ENCODE results near the gene RAPGEF1. TPM values are rescaled to one million over a fixed set of nuclear protein-coding genes. Genes with fewer than 3 reads are reported as not detected.

The RAPGEF1 gene
- total RNA-seq, 1 donor from 2014 or later: 146 TPM

DNA sequence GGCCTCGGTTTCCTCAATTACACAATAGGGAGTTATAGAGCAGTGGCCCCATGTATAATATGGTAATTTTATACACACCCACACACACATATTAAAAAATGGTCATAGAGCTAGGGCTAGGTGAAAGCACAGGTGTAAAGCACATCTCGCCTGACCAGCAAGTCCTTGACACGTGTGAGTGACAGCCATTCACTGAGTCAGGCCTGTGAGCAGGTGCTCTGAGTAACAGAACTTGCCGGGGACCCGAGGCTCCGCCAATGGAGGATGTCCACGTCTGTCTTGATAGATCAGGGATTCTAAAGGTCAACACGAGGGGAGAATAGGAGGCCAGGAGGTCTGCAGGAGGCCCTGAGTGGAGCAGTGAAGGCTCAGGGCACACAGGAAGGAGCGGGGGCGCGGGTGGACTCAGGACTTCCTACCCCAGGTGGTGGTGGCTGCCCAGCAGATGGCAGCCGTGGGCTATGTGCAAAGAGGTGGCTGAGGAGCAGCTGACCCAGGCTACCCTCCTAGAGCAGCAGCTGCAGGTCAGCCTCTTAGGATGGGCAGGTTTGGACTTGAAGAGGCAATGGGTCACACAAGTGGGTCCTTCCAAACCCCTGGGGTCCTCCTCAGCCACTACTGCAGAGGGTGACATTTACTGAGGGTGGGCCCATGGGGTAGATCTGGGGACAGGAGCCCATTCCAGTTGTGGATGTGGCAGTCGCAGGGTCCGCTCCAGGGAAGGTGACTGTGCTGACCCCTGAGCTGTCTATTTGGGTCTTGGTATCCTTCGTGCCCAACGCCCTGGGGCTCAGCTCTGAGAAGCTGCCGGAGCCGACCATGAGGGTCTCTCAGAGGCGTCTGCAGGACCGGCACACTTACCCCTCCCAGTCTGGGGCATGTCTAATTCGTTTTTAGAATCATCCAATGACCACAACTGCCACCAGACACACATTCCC, 148.7 kb downstream of the RAPGEF1 start:
- intact Hi-C loops (cut with DNase I): loop anchor here (5.0 kb wide), 1 partner anchor 151 kb away; the partner anchor contains the start of gene RAPGEF1
- no peaks in the 10 kb centered on the region for H3K4me1 ChIP-seq

DNA sequence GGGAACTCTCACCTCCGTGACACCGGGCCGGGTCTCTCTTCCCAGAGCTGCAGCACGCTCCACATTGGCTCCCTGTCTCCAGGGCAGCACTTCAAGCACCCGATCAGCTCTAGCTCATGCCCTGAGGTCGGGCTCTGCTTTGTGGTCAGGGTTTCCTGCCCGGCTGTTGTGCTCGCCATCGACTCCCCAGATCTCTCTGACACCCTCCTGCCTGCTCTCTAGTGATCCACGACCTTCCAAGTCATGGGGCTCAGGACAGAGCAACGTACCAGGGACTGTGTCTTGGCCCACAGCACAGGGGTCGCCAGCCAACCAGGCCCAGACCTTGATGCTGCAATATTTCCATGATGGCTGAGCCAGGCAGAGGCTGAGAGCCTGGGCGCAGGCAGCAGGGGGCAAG, 149.4 kb downstream of the RAPGEF1 start:
- Histone ChIP-seq H3K9me3 (no peaks in the 10 kb centered on the region), H3K4me3 (no peak overlapping the region), H3K27me3 (ENCODE audit: low read depth) (no peaks in the 10 kb centered on the region), H3K4me1 (peaks cover 4% of the 10 kb centered on the region), H3K36me3 (peaks cover 87% of the 10 kb centered on the region), H3K27ac (no peak overlapping the region)
- no peak for DNase-seq
- peak; percentile 5 to 16 for ATAC-seq
- TF ChIP-seq, protein P1, sequence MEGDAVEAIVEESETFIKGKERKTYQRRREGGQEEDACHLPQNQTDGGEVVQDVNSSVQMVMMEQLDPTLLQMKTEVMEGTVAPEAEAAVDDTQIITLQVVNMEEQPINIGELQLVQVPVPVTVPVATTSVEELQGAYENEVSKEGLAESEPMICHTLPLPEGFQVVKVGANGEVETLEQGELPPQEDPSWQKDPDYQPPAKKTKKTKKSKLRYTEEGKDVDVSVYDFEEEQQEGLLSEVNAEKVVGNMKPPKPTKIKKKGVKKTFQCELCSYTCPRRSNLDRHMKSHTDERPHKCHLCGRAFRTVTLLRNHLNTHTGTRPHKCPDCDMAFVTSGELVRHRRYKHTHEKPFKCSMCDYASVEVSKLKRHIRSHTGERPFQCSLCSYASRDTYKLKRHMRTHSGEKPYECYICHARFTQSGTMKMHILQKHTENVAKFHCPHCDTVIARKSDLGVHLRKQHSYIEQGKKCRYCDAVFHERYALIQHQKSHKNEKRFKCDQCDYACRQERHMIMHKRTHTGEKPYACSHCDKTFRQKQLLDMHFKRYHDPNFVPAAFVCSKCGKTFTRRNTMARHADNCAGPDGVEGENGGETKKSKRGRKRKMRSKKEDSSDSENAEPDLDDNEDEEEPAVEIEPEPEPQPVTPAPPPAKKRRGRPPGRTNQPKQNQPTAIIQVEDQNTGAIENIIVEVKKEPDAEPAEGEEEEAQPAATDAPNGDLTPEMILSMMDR (IDR thresholded peaks at IDR 0.05): no peak
- intact Hi-C loops (cut with DNase I): loop anchor here (5.0 kb wide), 1 partner anchor 152 kb away; the partner anchor contains the start of gene RAPGEF1

More for the DNA sequence above, 148.7 kb downstream of the RAPGEF1 start:
- Histone ChIP-seq H3K27me3 (ENCODE audit: low read depth) (no peaks in the 10 kb centered on the region), H3K36me3 (peaks cover 90% of the 10 kb centered on the region), H3K9me3 (no peaks in the 10 kb centered on the region), H3K27ac (no peak overlapping the region), H3K4me3 (no peak overlapping the region)
- peak; percentile 91 to 94 for ATAC-seq
- TF ChIP-seq, protein P1 (IDR thresholded peaks at IDR 0.05): peak; percentile 79
- peak; percentile 91 for DNase-seq

DNA sequence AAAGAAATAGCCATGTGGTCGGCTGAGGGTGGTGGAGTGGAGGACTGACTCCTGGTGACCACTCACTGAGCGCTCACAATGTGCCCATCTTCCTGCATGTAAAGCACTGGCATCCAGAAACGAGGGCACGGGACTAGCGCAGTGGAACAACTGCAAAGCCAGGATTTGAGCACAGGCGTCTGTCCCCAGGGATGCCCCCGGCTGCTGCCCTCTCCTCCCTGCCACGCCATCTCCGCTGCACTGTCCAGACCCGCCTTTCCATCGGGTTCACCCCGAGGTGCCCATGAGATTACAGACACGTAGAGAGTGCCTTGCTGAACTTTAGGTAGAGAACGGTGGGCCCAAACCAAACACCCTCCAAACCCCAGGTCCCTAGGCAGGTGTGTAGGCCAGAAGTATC, 149.9 kb downstream of the RAPGEF1 start:
- H3K4me1 ChIP-seq: peaks cover 8% of the 10 kb centered on the region
- H3K27ac ChIP-seq: no peak overlapping the region
- H3K9me3 ChIP-seq: no peaks in the 10 kb centered on the region
- no peak overlapping the region for H3K4me3 ChIP-seq
- H3K27me3 ChIP-seq (ENCODE audit: low read depth): no peaks in the 10 kb centered on the region
- ATAC-seq: no peak
- TF ChIP-seq, protein P1 (IDR thresholded peaks at IDR 0.05): no peak
- peaks cover 87% of the 10 kb centered on the region for H3K36me3 ChIP-seq
- DNase-seq: no peak
- intact Hi-C loops (cut with DNase I): loop anchor here (5.0 kb wide), 1 partner anchor 152 kb away; the partner anchor contains the start of gene RAPGEF1

DNA sequence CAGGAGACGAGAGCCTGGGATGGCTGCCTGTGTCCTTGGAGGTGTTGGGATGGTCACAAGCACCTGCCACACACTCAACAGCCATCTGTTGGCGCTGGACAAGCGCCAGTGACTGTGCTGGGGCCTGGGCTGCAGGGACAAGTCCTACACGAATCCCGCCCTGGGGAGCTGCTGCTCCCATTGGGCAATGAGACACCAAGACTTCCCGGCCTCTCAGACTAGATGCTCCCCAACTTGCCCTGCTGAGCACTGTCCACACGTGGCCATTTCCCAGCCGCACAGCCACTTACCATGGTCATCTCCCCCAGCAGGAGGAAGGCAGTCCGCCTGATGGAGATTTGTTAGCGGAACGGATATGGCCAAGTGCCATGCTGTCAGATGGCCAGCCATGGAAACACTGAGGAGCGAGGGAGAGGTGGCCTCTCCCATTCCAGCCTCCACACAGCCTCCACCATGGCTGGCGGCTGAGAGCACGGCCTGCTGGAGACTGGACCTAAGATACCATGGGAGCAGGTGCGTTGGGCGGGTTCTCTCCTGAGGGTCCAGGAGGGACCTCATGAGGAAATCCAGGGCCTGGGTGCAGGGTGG, 150.7 kb downstream of the RAPGEF1 start:
- peaks cover 15% of the 10 kb centered on the region for H3K4me1 ChIP-seq
- intact Hi-C loops (cut with DNase I): no loop called here
- no peaks in the 10 kb centered on the region for H3K27me3 ChIP-seq (ENCODE audit: low read depth)
- peaks cover 87% of the 10 kb centered on the region for H3K36me3 ChIP-seq
- no peaks in the 10 kb centered on the region for H3K9me3 ChIP-seq
- H3K27ac ChIP-seq: no peak overlapping the region
- TF ChIP-seq, protein P1 (IDR thresholded peaks at IDR 0.05): no peak
- DNase-seq (no peak), ATAC-seq (no peak)
- H3K4me3 ChIP-seq: no peak overlapping the region

DNA sequence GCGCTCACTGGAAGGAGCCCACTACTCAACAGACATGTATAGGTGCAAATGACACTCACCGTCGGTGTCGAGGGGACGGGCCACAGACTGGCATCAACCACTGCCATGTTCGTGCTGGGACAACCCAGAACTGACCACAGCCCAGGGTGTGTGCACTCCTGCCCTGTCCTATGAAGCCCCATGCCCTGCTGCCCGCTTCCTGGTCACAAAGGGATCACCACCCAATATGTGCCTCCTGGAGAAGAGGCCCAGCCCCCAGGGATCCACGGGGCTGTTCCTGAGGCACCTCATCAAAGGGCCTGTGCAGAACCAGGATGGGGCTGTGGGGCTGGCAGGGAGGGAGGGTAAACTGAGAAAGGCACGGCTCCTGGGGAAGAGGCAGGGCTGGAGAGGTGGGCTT, 151.5 kb downstream of the RAPGEF1 start:
- Histone ChIP-seq H3K27me3 (ENCODE audit: low read depth) (no peaks in the 10 kb centered on the region), H3K36me3 (peaks cover 87% of the 10 kb centered on the region), H3K27ac (no peak overlapping the region), H3K4me1 (peaks cover 15% of the 10 kb centered on the region), H3K9me3 (no peaks in the 10 kb centered on the region), H3K4me3 (no peak overlapping the region)
- TF ChIP-seq, protein P1 (IDR thresholded peaks at IDR 0.05): no peak
- no peak for ATAC-seq
- DNase-seq: no peak
- intact Hi-C loops (cut with DNase I): no loop called here
